ENCODE measurements around the gene PRDM15. TPM values are rescaled to one million over a fixed set of nuclear protein-coding genes. Genes with fewer than 3 reads are reported as not detected.

PRDM15 gene
- total RNA-seq, 1 experiment from 2014 or later = 9.9 TPM

DNA sequence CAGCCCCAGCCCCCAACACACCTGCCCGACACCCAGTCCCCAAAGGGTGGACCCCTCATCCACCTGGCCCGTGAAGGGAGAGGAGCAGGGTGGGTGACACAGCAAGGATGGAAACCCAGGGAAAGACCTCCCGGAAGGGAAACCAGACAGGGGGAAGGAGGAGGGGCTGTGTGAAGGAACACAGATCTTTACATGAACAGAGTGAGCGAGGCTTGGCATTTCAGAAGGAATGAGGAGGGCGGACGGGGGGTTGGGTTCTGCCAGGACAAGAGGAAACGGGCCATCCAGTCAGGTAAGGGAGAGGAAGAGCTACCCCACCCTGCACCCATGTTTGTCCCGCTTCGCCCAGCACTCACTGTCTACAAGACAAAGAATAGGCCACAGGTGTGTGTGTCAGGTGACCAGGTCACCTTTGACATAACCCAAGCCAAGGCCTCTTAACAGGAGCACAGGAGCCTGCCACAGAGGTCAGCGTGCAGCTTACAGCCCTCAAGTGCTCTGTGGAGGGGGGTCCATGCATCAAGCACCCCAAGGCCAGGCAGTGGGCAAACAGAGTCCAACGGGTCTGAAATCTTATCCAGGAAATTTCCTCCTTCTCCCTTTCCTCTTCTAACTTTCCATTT is 18.0 kb upstream of the PRDM15 start:
- H3K27me3 Mint-ChIP-seq (ENCODE audit: low read depth) = no peaks in the 10 kb centered on the region
- Histone ChIP-seq H2BK120ac (ENCODE audit: low read depth, low read length, poor library complexity, severe bottlenecking) (no peak overlapping the region), H2AK5ac (ENCODE audit: insufficient read length, low read length) (no peak overlapping the region), H3T11ph (ENCODE audit: low read length) (no peak overlapping the region), H2BK15ac (ENCODE audit: low read depth, low read length) (no peak overlapping the region), H3K4me2 (ENCODE audit: insufficient read depth, insufficient read length, low read length) (no peak overlapping the region), H2AFZ (ENCODE audit: low read length) (no peak overlapping the region), H3K27ac (ENCODE audit: insufficient read length, low read depth, low read length) (no peak overlapping the region), H4K20me1 (ENCODE audit: control insufficient read depth, insufficient read depth, insufficient read length) (no peaks in the 10 kb centered on the region), H4K5ac (ENCODE audit: insufficient read length, low read depth, low read length) (no peak overlapping the region), H3K23ac (ENCODE audit: insufficient read length, low read depth, low read length) (no peak overlapping the region), H3K4ac (ENCODE audit: low read depth, low read length) (no peak overlapping the region), H3K14ac (ENCODE audit: insufficient read depth, low read length) (no peak overlapping the region), H3K9ac (ENCODE audit: extremely low read depth, insufficient read length, low read length) (no peak overlapping the region), H3K56ac (ENCODE audit: insufficient read length, low read depth, low read length) (no peak overlapping the region), H3K79me2 (ENCODE audit: insufficient read depth, low read length) (no peaks in the 10 kb centered on the region), H2BK5ac (ENCODE audit: insufficient read length, low read length) (no peak overlapping the region), H3K18ac (ENCODE audit: insufficient read length, low read depth, low read length) (no peak overlapping the region), H3K9me3 (ENCODE audit: control insufficient read depth, low read depth, low read length) (no peaks in the 10 kb centered on the region), H3K79me1 (ENCODE audit: insufficient read depth, low read depth, low read length, poor library complexity, severe bottlenecking) (no peaks in the 10 kb centered on the region), H3K4me1 (ENCODE audit: insufficient read depth, low read length) (peaks cover 6% of the 10 kb centered on the region), H4K8ac (replicated peaks; ENCODE audit: insufficient read length, low read depth, low read length) (no peak overlapping the region), H3K27me3 (ENCODE audit: insufficient read depth, low read length) (no peaks in the 10 kb centered on the region), H2BK20ac (ENCODE audit: low read depth, low read length, poor library complexity, severe bottlenecking) (no peak overlapping the region), H3K23me2 (ENCODE audit: insufficient read length, low read depth, low read length, poor library complexity, severe bottlenecking) (no peaks in the 10 kb centered on the region), H4K91ac (ENCODE audit: insufficient read length, low read depth, low read length) (no peak overlapping the region), H2BK12ac (ENCODE audit: insufficient read length, low read depth, low read length) (no peak overlapping the region)
- TF ChIP-seq, protein P1, sequence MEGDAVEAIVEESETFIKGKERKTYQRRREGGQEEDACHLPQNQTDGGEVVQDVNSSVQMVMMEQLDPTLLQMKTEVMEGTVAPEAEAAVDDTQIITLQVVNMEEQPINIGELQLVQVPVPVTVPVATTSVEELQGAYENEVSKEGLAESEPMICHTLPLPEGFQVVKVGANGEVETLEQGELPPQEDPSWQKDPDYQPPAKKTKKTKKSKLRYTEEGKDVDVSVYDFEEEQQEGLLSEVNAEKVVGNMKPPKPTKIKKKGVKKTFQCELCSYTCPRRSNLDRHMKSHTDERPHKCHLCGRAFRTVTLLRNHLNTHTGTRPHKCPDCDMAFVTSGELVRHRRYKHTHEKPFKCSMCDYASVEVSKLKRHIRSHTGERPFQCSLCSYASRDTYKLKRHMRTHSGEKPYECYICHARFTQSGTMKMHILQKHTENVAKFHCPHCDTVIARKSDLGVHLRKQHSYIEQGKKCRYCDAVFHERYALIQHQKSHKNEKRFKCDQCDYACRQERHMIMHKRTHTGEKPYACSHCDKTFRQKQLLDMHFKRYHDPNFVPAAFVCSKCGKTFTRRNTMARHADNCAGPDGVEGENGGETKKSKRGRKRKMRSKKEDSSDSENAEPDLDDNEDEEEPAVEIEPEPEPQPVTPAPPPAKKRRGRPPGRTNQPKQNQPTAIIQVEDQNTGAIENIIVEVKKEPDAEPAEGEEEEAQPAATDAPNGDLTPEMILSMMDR (conservative IDR thresholded peaks at IDR 0.05) = no peak
- H3K27ac Mint-ChIP-seq = no peak overlapping the region; a peak in 1 of 7 replicates
- peaks cover 40 to 41% of the 10 kb centered on the region in 2 experiments for H3K4me1 Mint-ChIP-seq
- DNase-seq = no peak
- H3K9me3 Mint-ChIP-seq = no peaks in the 10 kb centered on the region
- no CpG with 5 or more reads among the region's 11 CpGs for WGBS (ENCODE audit: extremely low coverage, insufficient read length, low lambda C conversion rate)
- peak overlapping the region in 1 of 2 experiments; percentile 57; a peak in 1 of 5 replicates for H3K4me3 Mint-ChIP-seq
- peaks cover 0 to 14% (median 13%) of the 10 kb centered on the region in 3 experiments; a peak in 5 of 7 replicates for H3K36me3 Mint-ChIP-seq (ENCODE audit: insufficient read depth in 1 of 3, low read depth in 3 of 3)

Measured in H9 (cell line).